Dermis lymphatic vessel endothelial cell (primary cell): ENCODE results near the gene WDR46. TPM values are rescaled to one million over a fixed set of nuclear protein-coding genes. Genes with fewer than 3 reads are reported as not detected.

ENCODE experiments used
- total RNA-seq: library from RNA; depleted of rRNA; stranded (reverse); fragments of >200 nt; gene quantifications from 2 replicates; pipeline ENCODE4 v1.2.1, GENCODE V29; 2014

The WDR46 gene
- 61.7 and 63.3 TPM in 2 replicates for total RNA-seq

GRCh38 chr6:33288921-33289783 is at the start of gene WDR46, which contains the start of gene PFDN6:
Gene WDR46, minus strand, starts transcription at chr6:33289239. Its CDS starts 69 bp downstream, at chr6:33289170.
Gene PFDN6, plus strand, starts transcription at chr6:33289601. Its CDS starts 256 bp downstream, at chr6:33289857.

GRCh38 chr6:33317669-33318425 is 28.8 kb upstream of the WDR46 start, which contains the start of gene ZBTB22:
Gene ZBTB22, minus strand, starts transcription at chr6:33317744. Its CDS starts 828 bp downstream, at chr6:33316916.

GRCh38 chr6:33313709-33314514 is 24.9 kb upstream of the WDR46 start, which contains the start of gene TAPBP:
Gene TAPBP, minus strand, starts transcription at chr6:33314078. Its CDS starts 37 bp downstream, at chr6:33314041.

GRCh38 chr6:33298773-33299236 is 9.8 kb upstream of the WDR46 start, which contains the start of gene RGL2:
Gene RGL2, minus strand, starts transcription at chr6:33298942. Its CDS starts 332 bp downstream, at chr6:33298610.

GRCh38 chr6:33276864-33277662 is 12.0 kb downstream of the WDR46 start, which contains the start of gene B3GALT4:
Gene B3GALT4, plus strand, starts transcription at chr6:33277123. Its CDS starts 297 bp downstream, at chr6:33277420.

GRCh38 chr6:33271468-33272274 is 17.4 kb downstream of the WDR46 start, which contains the start of the genes RPS18 and VPS52:
Gene RPS18, plus strand, starts transcription at chr6:33272075. Its CDS starts 45 bp downstream, at chr6:33272120.
Gene VPS52, minus strand, starts transcription at chr6:33271876. Its CDS starts 201 bp downstream, at chr6:33271675.

Other genes starting within 250 kb of the WDR46 start
- 4.6 and 6.9 TPM in 2 replicates for gene HLA-DPA1, start 215.6 kb downstream of the WDR46 start, total RNA-seq
- gene HLA-DPB1, start 213.2 kb downstream of the WDR46 start, total RNA-seq: 10.0 and 16.6 TPM in 2 replicates
- gene COL11A2, start 96.8 kb downstream of the WDR46 start, total RNA-seq: 0.26 and 0.33 TPM in 2 replicates
- 19.8 and 24.4 TPM in 2 replicates for gene RXRB, start 88.6 kb downstream of the WDR46 start, total RNA-seq
- 86.5 and 115 TPM in 2 replicates for gene SLC39A7, start 88.4 kb downstream of the WDR46 start, total RNA-seq
- gene HSD17B8, start 84.6 kb downstream of the WDR46 start, total RNA-seq: 8.2 and 9.4 TPM in 2 replicates
- gene RING1, start 80.7 kb downstream of the WDR46 start, total RNA-seq: 24.7 and 25.6 TPM in 2 replicates
- 29.3 and 30.0 TPM in 2 replicates for gene VPS52, start 17.4 kb downstream of the WDR46 start, total RNA-seq
- 4,072 and 4,082 TPM in 2 replicates for gene RPS18, start 17.2 kb downstream of the WDR46 start, total RNA-seq
- 4.3 and 10.0 TPM in 2 replicates for gene B3GALT4, start 12.1 kb downstream of the WDR46 start, total RNA-seq
- gene PFDN6, start 362 bp upstream of the WDR46 start, total RNA-seq: 26.5 and 30.2 TPM in 2 replicates
- 55.5 and 57.6 TPM in 2 replicates for gene RGL2, start 9.7 kb upstream of the WDR46 start, total RNA-seq
- 44.0 and 48.9 TPM in 2 replicates for gene TAPBP, start 24.8 kb upstream of the WDR46 start, total RNA-seq
- 14.4 and 20.3 TPM in 2 replicates for gene ZBTB22, start 28.5 kb upstream of the WDR46 start, total RNA-seq
- gene DAXX, start 33.7 kb upstream of the WDR46 start, total RNA-seq: 37.4 and 54.5 TPM in 2 replicates
- gene KIFC1, start 102.6 kb upstream of the WDR46 start, total RNA-seq: 3.1 and 3.8 TPM in 2 replicates
- gene PHF1, start 121.8 kb upstream of the WDR46 start, total RNA-seq: 10.0 and 11.5 TPM in 2 replicates
- 51.8 and 59.5 TPM in 2 replicates for gene CUTA, start 128.9 kb upstream of the WDR46 start, total RNA-seq
- gene SYNGAP1, start 130.8 kb upstream of the WDR46 start, total RNA-seq: 1.7 and 2.9 TPM in 2 replicates
- 4.6 and 7.0 TPM in 2 replicates for gene ZBTB9, start 165.3 kb upstream of the WDR46 start, total RNA-seq